ENCODE results near the gene NAGA. TPM values are rescaled to one million over a fixed set of nuclear protein-coding genes. Genes with fewer than 3 reads are reported as not detected.
"Not testable (repeated sequence)": the region's sequence is repeated elsewhere in the genome, so short reads cannot be mapped to it uniquely, and the experiment has no call there.

The NAGA gene
- total RNA-seq, 1 donor from 2014 or later = 20.2 TPM

GRCh38 chr22:42074846-42075676 lies 4.4 kb upstream of the NAGA start:
- Mint-ChIP-seq H3K9me3 (ENCODE audit: low read depth) (no peaks in the 10 kb centered on the region), H3K36me3 (ENCODE audit: low read depth) (no peaks in the 10 kb centered on the region), H3K27ac (ENCODE audit: unreplicated experiment) (no peak overlapping the region), H3K27me3 (ENCODE audit: low read depth) (no peaks in the 10 kb centered on the region), H3K4me3 (ENCODE audit: unreplicated experiment) (no peak overlapping the region), H3K4me1 (ENCODE audit: low read depth) (peaks cover 22% of the 10 kb centered on the region)
- no peak for TF ChIP-seq CTCF (IDR thresholded peaks at IDR 0.05)
- peak; percentile 25 for DNase-seq (ENCODE audit: low spot score)

- no peaks in the 10 kb centered on the region for H3K27me3 Mint-ChIP-seq (ENCODE audit: low read depth)
- H3K4me3 Mint-ChIP-seq (ENCODE audit: unreplicated experiment) = peak within 1 kb of the TSS; percentile 10
- TF ChIP-seq CTCF (IDR thresholded peaks at IDR 0.05) = peak; percentile 34
- H3K36me3 Mint-ChIP-seq (ENCODE audit: low read depth) = no peaks in the 10 kb centered on the region
- H3K27ac Mint-ChIP-seq (ENCODE audit: unreplicated experiment) = no peak within 1 kb of the TSS
- DNase-seq (ENCODE audit: low spot score) = no peak
- no peaks in the 10 kb centered on the region for H3K9me3 Mint-ChIP-seq (ENCODE audit: low read depth)
- peaks cover 25% of the 10 kb centered on the region for H3K4me1 Mint-ChIP-seq (ENCODE audit: low read depth)
Measured at GRCh38 chr22:42074132-42074811, 3.7 kb upstream of the NAGA start, which contains the start of gene PHETA2. Gene PHETA2, plus strand, starts transcription at chr22:42074248. Its CDS starts 3,046 bp downstream, at chr22:42077294.

DNA sequence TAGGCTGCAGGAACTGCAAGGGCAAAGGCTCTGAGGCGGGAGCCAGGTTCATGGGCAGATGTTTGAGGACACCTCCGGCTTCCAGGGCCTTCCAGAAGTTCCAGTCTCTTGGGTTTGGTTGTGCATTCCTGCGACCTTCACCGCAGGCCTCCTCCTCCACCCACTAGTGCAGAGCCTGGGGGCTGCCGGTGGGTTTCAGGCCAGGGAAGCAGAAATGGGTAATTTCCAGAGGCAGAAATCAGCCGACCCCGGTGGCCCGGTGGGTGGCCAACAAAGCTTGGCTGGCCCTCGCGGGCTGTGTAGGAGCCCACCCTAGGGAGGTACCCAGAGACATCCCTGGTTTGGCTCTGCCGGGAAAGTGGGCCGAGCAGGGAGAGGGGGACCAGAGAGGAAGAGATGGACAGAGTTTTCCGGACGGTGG lies 3.0 kb upstream of the NAGA start:
- DNase-seq (ENCODE audit: low spot score) = no peak
- Mint-ChIP-seq H3K4me3 (ENCODE audit: unreplicated experiment) (peak overlapping the region; percentile 10), H3K27me3 (ENCODE audit: low read depth) (no peaks in the 10 kb centered on the region), H3K27ac (ENCODE audit: unreplicated experiment) (no peak overlapping the region), H3K4me1 (ENCODE audit: low read depth) (peaks cover 19% of the 10 kb centered on the region), H3K36me3 (ENCODE audit: low read depth) (no peaks in the 10 kb centered on the region), H3K9me3 (ENCODE audit: low read depth) (no peaks in the 10 kb centered on the region)
- no peak for TF ChIP-seq CTCF (IDR thresholded peaks at IDR 0.05)

DNA sequence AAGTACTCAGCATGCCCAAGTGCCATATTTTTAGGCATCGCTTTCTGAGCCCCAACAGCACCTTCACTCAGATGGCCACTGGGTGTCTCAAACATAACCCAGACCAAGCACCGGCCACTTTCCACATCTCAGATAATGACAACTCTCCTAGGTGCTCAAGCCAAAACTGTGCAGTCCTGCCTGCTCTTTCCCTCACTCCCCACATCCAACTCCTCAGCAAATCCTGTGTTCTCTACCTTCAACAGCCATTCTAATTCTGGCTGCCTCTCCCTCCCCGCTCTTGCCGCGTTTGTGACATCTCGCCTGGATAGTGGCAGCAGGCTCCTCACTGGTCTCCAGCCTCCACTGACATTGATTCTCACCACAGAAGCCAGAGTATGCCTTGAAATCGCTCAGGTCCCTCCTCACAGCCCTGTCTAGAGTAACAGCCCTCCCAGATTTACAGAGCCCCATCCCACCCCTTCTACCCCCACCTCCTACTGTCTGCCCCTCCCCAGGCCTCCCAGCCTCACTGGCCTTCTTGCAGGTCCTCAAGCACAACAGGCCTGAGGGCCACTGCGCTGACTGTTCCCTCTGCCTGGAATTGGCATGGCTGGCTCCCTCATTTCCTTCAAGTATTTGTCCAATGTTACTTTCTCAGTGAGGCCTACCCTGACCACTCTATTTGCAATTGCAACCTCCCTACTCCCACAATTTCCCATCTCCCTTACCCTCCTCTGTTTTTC lies 2.2 kb upstream of the NAGA start:
- DNase-seq (ENCODE audit: low spot score) = no peak
- Mint-ChIP-seq H3K36me3 (ENCODE audit: low read depth) (no peaks in the 10 kb centered on the region), H3K27me3 (ENCODE audit: low read depth) (no peaks in the 10 kb centered on the region), H3K27ac (ENCODE audit: unreplicated experiment) (no peak overlapping the region), H3K4me1 (ENCODE audit: low read depth) (peaks cover 19% of the 10 kb centered on the region), H3K4me3 (ENCODE audit: unreplicated experiment) (no peak overlapping the region), H3K9me3 (ENCODE audit: low read depth) (no peaks in the 10 kb centered on the region)
- no peak for TF ChIP-seq CTCF (IDR thresholded peaks at IDR 0.05)

- Mint-ChIP-seq H3K27ac (ENCODE audit: unreplicated experiment) (peak overlapping the region; percentile 94), H3K4me1 (ENCODE audit: low read depth) (peaks cover 19% of the 10 kb centered on the region), H3K4me3 (ENCODE audit: unreplicated experiment) (peak overlapping the region; percentile 79)
- H3K27me3 Mint-ChIP-seq (ENCODE audit: low read depth); DNase-seq (ENCODE audit: low spot score); H3K9me3 Mint-ChIP-seq (ENCODE audit: low read depth); H3K36me3 Mint-ChIP-seq (ENCODE audit: low read depth): not testable (repeated sequence)
Measured at GRCh38 chr22:42071508-42071907, 896 bp upstream of the NAGA start.

Measured in chondrocyte (in vitro differentiated cells).